Mammary epithelial cell (primary cell): ENCODE data around the gene STK32C.

ENCODE experiments used
- EZH2 ChIP-seq: IDR thresholded peaks from 2 replicates; pipeline ENCODE4 v1.6.1; 2012; ENCODE audit warnings: low read length, inconsistent platforms, borderline replicate concordance
- TF ChIP-seq, protein P1 (sequence below), 2 donors: IDR thresholded peaks in 1 of 2; conservative IDR thresholded peaks in 1 of 2; 2 replicates each; pipeline ENCODE4 v1.5.1; 2011 to 2012; ENCODE audit warnings: inconsistent platforms in 2 of 2, low read length in 2 of 2, mild to moderate bottlenecking in 2 of 2, control low read depth in 1 of 2, low read depth in 1 of 2; ENCODE audit not compliant: insufficient read depth in 1 of 2; ENCODE audit errors: extremely low read depth in 1 of 2

DNA sequence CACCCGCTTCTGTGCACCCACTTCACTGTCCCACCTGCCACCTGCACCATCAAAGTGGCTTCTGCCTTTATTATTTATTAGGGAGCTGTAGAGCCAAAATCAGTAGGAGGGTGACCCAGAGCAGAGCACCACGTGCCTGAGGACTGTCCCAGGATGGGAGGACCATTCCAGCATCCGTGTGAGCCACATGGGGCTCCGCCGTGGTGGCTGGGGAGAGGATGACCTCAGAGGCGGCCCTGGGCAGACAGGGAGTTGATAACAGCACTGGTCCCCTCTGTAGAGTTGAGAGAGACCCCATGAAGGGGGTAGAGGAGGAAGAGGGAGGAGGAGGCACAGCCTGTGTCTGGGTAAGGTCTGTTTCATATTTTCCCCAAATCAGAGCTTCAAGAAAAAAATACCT lies 129.7 kb downstream of the STK32C start:
- TF ChIP-seq, protein P1, sequence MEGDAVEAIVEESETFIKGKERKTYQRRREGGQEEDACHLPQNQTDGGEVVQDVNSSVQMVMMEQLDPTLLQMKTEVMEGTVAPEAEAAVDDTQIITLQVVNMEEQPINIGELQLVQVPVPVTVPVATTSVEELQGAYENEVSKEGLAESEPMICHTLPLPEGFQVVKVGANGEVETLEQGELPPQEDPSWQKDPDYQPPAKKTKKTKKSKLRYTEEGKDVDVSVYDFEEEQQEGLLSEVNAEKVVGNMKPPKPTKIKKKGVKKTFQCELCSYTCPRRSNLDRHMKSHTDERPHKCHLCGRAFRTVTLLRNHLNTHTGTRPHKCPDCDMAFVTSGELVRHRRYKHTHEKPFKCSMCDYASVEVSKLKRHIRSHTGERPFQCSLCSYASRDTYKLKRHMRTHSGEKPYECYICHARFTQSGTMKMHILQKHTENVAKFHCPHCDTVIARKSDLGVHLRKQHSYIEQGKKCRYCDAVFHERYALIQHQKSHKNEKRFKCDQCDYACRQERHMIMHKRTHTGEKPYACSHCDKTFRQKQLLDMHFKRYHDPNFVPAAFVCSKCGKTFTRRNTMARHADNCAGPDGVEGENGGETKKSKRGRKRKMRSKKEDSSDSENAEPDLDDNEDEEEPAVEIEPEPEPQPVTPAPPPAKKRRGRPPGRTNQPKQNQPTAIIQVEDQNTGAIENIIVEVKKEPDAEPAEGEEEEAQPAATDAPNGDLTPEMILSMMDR (conservative IDR thresholded peaks at IDR 0.05 in 1 of 2, IDR thresholded peaks at IDR 0.05 in 1 of 2; ENCODE audit: extremely low read depth in 1 of 2, insufficient read depth in 1 of 2, low read depth in 1 of 2, low read length in 2 of 2): no peak
- no peak for TF ChIP-seq EZH2
